Neural cell (in vitro differentiated cells): Measurements from ENCODE around the gene OR51I2.

ENCODE experiments used
- CTCF ChIP-seq: fragments of 450-650 bp; IDR thresholded peaks from 2 replicates; pipeline ENCODE4 v1.5.1; 2014; ENCODE audit warnings: antibody characterized with exemption, mild to moderate bottlenecking, moderate library complexity; ENCODE audit not compliant: poor library complexity, severe bottlenecking
- EP300 ChIP-seq: fragments of 450-650 bp; conservative IDR thresholded peaks from 2 replicates; pipeline ENCODE4 v1.6.1; 2014; ENCODE audit warnings: antibody characterized with exemption, mild to moderate bottlenecking, moderate library complexity; ENCODE audit not compliant: poor library complexity, severe bottlenecking
- EZH2 ChIP-seq: fragments of 200-600, 300-800 bp; shearing (Covaris generic), sonication (generic); IDR thresholded peaks from 2 replicates; pipeline ENCODE4 v1.6.1; 2014; ENCODE audit warnings: antibody characterized with exemption, low read length, borderline replicate concordance, mild to moderate bottlenecking; ENCODE audit not compliant: insufficient read depth, poor library complexity, severe bottlenecking
- MXI1 ChIP-seq: fragments of 450-650 bp; conservative IDR thresholded peaks from 2 replicates; pipeline ENCODE4 v1.6.1; 2014; ENCODE audit warnings: antibody characterized with exemption, mild to moderate bottlenecking; ENCODE audit not compliant: poor library complexity, severe bottlenecking
- POLR2AphosphoS5 ChIP-seq: IDR thresholded peaks from 2 replicates; pipeline ENCODE4 v1.6.1; 2012
- RAD21 ChIP-seq: fragments of 450-650 bp; conservative IDR thresholded peaks from 2 replicates; pipeline ENCODE4 v1.6.1; 2014; ENCODE audit warnings: antibody characterized with exemption, mild to moderate bottlenecking, moderate library complexity
- REST ChIP-seq: IDR thresholded peaks from 2 replicates; pipeline ENCODE4 v1.6.1; 2012; ENCODE audit warnings: borderline replicate concordance
- SMC3 ChIP-seq: fragments of 450-650 bp; conservative IDR thresholded peaks from 2 replicates; pipeline ENCODE4 v1.6.1; 2014; ENCODE audit warnings: antibody characterized with exemption, mild to moderate bottlenecking, moderate library complexity; ENCODE audit not compliant: poor library complexity
- TAF1 ChIP-seq: IDR thresholded peaks from 2 replicates; pipeline ENCODE4 v1.6.1; 2012; ENCODE audit warnings: low read depth

GRCh38 chr11:5467527-5467926, 18.4 kb downstream of the OR51I2 start:
- TF ChIP-seq CTCF (no peak), EP300 (no peak), REST (no peak), RAD21 (no peak), EZH2 (no peak), POLR2AphosphoS5 (no peak), MXI1 (no peak), SMC3 (no peak), TAF1 (no peak)
